ENCODE results near the gene TGM1.

Gene TGM1

GRCh38 chr14:24236689-24237462, 26.1 kb downstream of the TGM1 start:
- TF ChIP-seq CTCF (conservative IDR thresholded peaks at IDR 0.05; ENCODE audit: low read depth, low read length) = no peak
- Histone ChIP-seq H3K4me1 (ENCODE audit: low read depth, poor library complexity, severe bottlenecking) (peaks cover 20% of the 10 kb centered on the region), H3K79me2 (ENCODE audit: insufficient read depth, low read depth) (no peaks in the 10 kb centered on the region), H3K27me3 (ENCODE audit: insufficient read depth, low read depth) (no peaks in the 10 kb centered on the region), H4K20me1 (ENCODE audit: insufficient read depth) (no peaks in the 10 kb centered on the region), H3K9ac (no peak overlapping the region), H3K36me3 (ENCODE audit: insufficient read depth) (no peaks in the 10 kb centered on the region), H2AFZ (ENCODE audit: low read depth) (no peak overlapping the region), H3K4me3 (IDR thresholded peaks at IDR 0.05; ENCODE audit: insufficient read depth, low read depth, low read length) (no peak overlapping the region), H3K4me2 (no peak overlapping the region), H3K27ac (no peak overlapping the region)

- H3K27ac ChIP-seq = no peak overlapping the region
- no peak for TF ChIP-seq CTCF (conservative IDR thresholded peaks at IDR 0.05; ENCODE audit: low read depth, low read length)
- no peak overlapping the region for H3K4me3 ChIP-seq (IDR thresholded peaks at IDR 0.05; ENCODE audit: insufficient read depth, low read depth, low read length)
- no peak overlapping the region for H3K9ac ChIP-seq
- H3K4me1 ChIP-seq (ENCODE audit: low read depth, poor library complexity, severe bottlenecking) = peaks cover 14% of the 10 kb centered on the region
- H2AFZ ChIP-seq (ENCODE audit: low read depth) = no peak overlapping the region
- no peak overlapping the region for H3K4me2 ChIP-seq
- H3K36me3 ChIP-seq (ENCODE audit: insufficient read depth) = no peaks in the 10 kb centered on the region
- H3K79me2 ChIP-seq (ENCODE audit: insufficient read depth, low read depth) = peaks cover 7% of the 10 kb centered on the region; the same call in 1 of the 2 replicates
- H3K27me3 ChIP-seq (ENCODE audit: insufficient read depth, low read depth) = no peaks in the 10 kb centered on the region
- H4K20me1 ChIP-seq (ENCODE audit: insufficient read depth) = no peaks in the 10 kb centered on the region
These were observed 26.9 kb downstream of the TGM1 start for GRCh38 chr14:24235804-24236688.

GRCh38 chr14:24234095-24235005, 28.6 kb downstream of the TGM1 start:
- H3K4me3 ChIP-seq (IDR thresholded peaks at IDR 0.05; ENCODE audit: insufficient read depth, low read depth, low read length) = no peak overlapping the region
- peaks cover 14% of the 10 kb centered on the region for H3K4me1 ChIP-seq (ENCODE audit: low read depth, poor library complexity, severe bottlenecking)
- no peak for TF ChIP-seq CTCF (conservative IDR thresholded peaks at IDR 0.05; ENCODE audit: low read depth, low read length)
- H3K4me2 ChIP-seq = no peak overlapping the region
- H3K27ac ChIP-seq = no peak overlapping the region
- H3K27me3 ChIP-seq (ENCODE audit: insufficient read depth, low read depth) = no peaks in the 10 kb centered on the region
- H3K36me3 ChIP-seq (ENCODE audit: insufficient read depth) = no peaks in the 10 kb centered on the region
- H3K9ac ChIP-seq = no peak overlapping the region
- H2AFZ ChIP-seq (ENCODE audit: low read depth) = no peak overlapping the region
- peaks cover 8% of the 10 kb centered on the region; the same call in 1 of the 2 replicates for H3K79me2 ChIP-seq (ENCODE audit: insufficient read depth, low read depth)
- no peaks in the 10 kb centered on the region for H4K20me1 ChIP-seq (ENCODE audit: insufficient read depth)

GRCh38 chr14:24233538-24233866, 29.5 kb downstream of the TGM1 start:
- Histone ChIP-seq H3K27me3 (ENCODE audit: insufficient read depth, low read depth) (no peaks in the 10 kb centered on the region), H3K9ac (peak overlapping the region; percentile 46; the same call in 1 of the 2 replicates), H4K20me1 (ENCODE audit: insufficient read depth) (no peaks in the 10 kb centered on the region), H3K27ac (no peak overlapping the region), H3K36me3 (ENCODE audit: insufficient read depth) (no peaks in the 10 kb centered on the region), H3K4me2 (peak overlapping the region; percentile 76; the same call in 1 of the 2 replicates), H3K79me2 (ENCODE audit: insufficient read depth, low read depth) (peaks cover 8% of the 10 kb centered on the region; the same call in 1 of the 2 replicates), H3K4me3 (IDR thresholded peaks at IDR 0.05; ENCODE audit: insufficient read depth, low read depth, low read length) (no peak overlapping the region), H2AFZ (ENCODE audit: low read depth) (no peak overlapping the region), H3K4me1 (ENCODE audit: low read depth, poor library complexity, severe bottlenecking) (peaks cover 14% of the 10 kb centered on the region)
- TF ChIP-seq CTCF (conservative IDR thresholded peaks at IDR 0.05; ENCODE audit: low read depth, low read length) = no peak

All from KMS-11 (cell line).